Suprapubic skin (tissue), 4 donors: ENCODE results near the gene MCOLN2.

ENCODE experiments used
- CTCF ChIP-seq, 2 donors: fragments of 200-600 bp in 1 of 2; fragments of 450-650 bp in 1 of 2; sonication (generic) in 1 of 2; IDR thresholded peaks; one replicate each; pipeline ENCODE4 v1.5.1; 2016 to 2019; ENCODE audit warnings: antibody characterized with exemption in 2 of 2, mild to moderate bottlenecking in 1 of 2, moderate library complexity in 1 of 2
- EP300 ChIP-seq: sonication (generic); formaldehyde crosslinking; IDR thresholded peaks from one replicate; pipeline ENCODE4 v1.6.1; 2017; ENCODE audit warnings: antibody characterized with exemption
- POLR2A ChIP-seq, 2 donors: fragments of 450-650 bp; IDR thresholded peaks; one replicate each; pipeline ENCODE4 v1.6.1; 2017; ENCODE audit warnings: antibody characterized with exemption in 2 of 2, mild to moderate bottlenecking in 2 of 2, moderate library complexity in 2 of 2
- POLR2AphosphoS5 ChIP-seq, 3 donors: sonication (generic); formaldehyde crosslinking; IDR thresholded peaks; one replicate each; pipeline ENCODE4 v1.6.1; 2017; ENCODE audit warnings: antibody characterized with exemption in 3 of 3

- TF ChIP-seq POLR2A (IDR thresholded peaks at IDR 0.05): no peak
- no peak for TF ChIP-seq CTCF (IDR thresholded peaks at IDR 0.05)
- no peak for TF ChIP-seq POLR2AphosphoS5 (IDR thresholded peaks at IDR 0.05)
- no peak for TF ChIP-seq EP300
Measured at GRCh38 chr1:84957966-84958365, 38.9 kb downstream of the MCOLN2 start.
